Gastrocnemius medialis (tissue), 4 donors: ENCODE data around the gene LRRC2.

Experiments used
- POLR2A ChIP-seq, 2 donors: fragments of 450-650 bp; IDR thresholded peaks; one replicate each; pipeline ENCODE4 v1.6.1; 2017; ENCODE audit warnings: antibody characterized with exemption in 2 of 2, mild to moderate bottlenecking in 2 of 2, moderate library complexity in 2 of 2
- TF ChIP-seq, protein P1 (sequence below), 5 experiments: fragments of 450-650 bp in 3 of 5; fragments of 200-600 bp in 2 of 5; sonication (generic) in 2 of 5; IDR thresholded peaks in 4 of 5; conservative IDR thresholded peaks in 1 of 5; 1 replicate in 4 of 5; 2 replicates in 1 of 5; pipeline ENCODE4 v1.5.1; 2016 to 2019; ENCODE audit warnings: antibody characterized with exemption in 5 of 5, mild to moderate bottlenecking in 3 of 5, moderate library complexity in 3 of 5

DNA sequence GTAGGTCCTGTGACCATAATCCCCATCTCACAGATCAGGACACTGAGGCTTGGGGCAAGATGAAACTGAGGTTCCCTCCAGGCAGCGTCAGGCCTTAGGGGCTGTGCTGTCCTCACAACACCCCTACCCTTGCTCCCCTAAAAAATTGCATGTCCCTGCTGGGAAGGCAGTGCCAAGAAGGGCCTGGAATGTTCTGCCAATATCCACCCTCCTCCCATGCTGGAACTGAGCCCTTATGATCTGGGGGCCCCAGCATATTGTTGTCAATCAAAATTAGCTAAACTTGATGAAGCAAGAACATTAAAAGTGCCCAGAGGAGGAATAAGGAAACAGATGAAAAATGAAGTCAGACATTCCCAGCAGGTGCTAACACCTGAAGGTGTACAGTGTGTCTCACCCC is 81.7 kb downstream of the LRRC2 start:
- TF ChIP-seq, protein P1, sequence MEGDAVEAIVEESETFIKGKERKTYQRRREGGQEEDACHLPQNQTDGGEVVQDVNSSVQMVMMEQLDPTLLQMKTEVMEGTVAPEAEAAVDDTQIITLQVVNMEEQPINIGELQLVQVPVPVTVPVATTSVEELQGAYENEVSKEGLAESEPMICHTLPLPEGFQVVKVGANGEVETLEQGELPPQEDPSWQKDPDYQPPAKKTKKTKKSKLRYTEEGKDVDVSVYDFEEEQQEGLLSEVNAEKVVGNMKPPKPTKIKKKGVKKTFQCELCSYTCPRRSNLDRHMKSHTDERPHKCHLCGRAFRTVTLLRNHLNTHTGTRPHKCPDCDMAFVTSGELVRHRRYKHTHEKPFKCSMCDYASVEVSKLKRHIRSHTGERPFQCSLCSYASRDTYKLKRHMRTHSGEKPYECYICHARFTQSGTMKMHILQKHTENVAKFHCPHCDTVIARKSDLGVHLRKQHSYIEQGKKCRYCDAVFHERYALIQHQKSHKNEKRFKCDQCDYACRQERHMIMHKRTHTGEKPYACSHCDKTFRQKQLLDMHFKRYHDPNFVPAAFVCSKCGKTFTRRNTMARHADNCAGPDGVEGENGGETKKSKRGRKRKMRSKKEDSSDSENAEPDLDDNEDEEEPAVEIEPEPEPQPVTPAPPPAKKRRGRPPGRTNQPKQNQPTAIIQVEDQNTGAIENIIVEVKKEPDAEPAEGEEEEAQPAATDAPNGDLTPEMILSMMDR (IDR thresholded peaks at IDR 0.05 in 4 of 5, conservative IDR thresholded peaks at IDR 0.05 in 1 of 5), result no peak
- no peak for TF ChIP-seq POLR2A (IDR thresholded peaks at IDR 0.05)
